SK-N-SH treated with all-trans-retinoic acid at 6 μM for 48 hours (cell line): ENCODE measurements around the gene ZNF423.

Source experiments
- ATAC-seq: fragments of 200-7000 bp; cut with Tn5 transposase; 3 replicates; pipeline ENCODE4 v1.9.1; 2020; ENCODE audit warnings: mild to moderate bottlenecking, moderate library complexity
- ARNTL ChIP-seq: fragments of 450-650 bp; formaldehyde crosslinking; IDR thresholded peaks from 2 replicates; pipeline ENCODE4 v1.5.0; 2020; ENCODE audit warnings: low read depth, mild to moderate bottlenecking, moderate library complexity, borderline replicate concordance
- CREB5 ChIP-seq: fragments of 250-450 bp; sonication (Bioruptor Pico); IDR thresholded peaks from 2 replicates; pipeline ENCODE4 v1.5.1; 2020; ENCODE audit warnings: low read depth, mild to moderate bottlenecking, moderate library complexity
- CSDC2 ChIP-seq: fragments of 250-450 bp; sonication (Bioruptor Pico); IDR thresholded peaks from 2 replicates; pipeline ENCODE4 v1.5.0; 2020; ENCODE audit warnings: mild to moderate bottlenecking, moderate library complexity
- CSRNP3 ChIP-seq: fragments of 250-450 bp; sonication (Bioruptor Pico); IDR thresholded peaks from 2 replicates; pipeline ENCODE4 v1.5.1; 2021; ENCODE audit warnings: mild to moderate bottlenecking, moderate library complexity
- ESRRG ChIP-seq: fragments of 250-450 bp; sonication (Bioruptor Pico); IDR thresholded peaks from 2 replicates; pipeline ENCODE4 v1.6.1; 2021; ENCODE audit warnings: mild to moderate bottlenecking
- GLIS3 ChIP-seq: fragments of 250-450 bp; sonication (Bioruptor Pico); IDR thresholded peaks from 2 replicates; pipeline ENCODE4 v1.5.0; 2020; ENCODE audit warnings: mild to moderate bottlenecking, moderate library complexity
- ISL1 ChIP-seq: fragments of 250-450 bp; sonication (Bioruptor Pico); IDR thresholded peaks from 2 replicates; pipeline ENCODE4 v2.1.2; 2022; ENCODE audit warnings: mild to moderate bottlenecking, moderate library complexity
- OSR1 ChIP-seq: fragments of 250-450 bp; sonication (Bioruptor Pico); IDR thresholded peaks from 2 replicates; pipeline ENCODE4 v1.8.0; 2022; ENCODE audit warnings: moderate library complexity, mild to moderate bottlenecking, inconsistent platforms
- PATZ1 ChIP-seq: fragments of 250-450 bp; sonication (Bioruptor Pico); IDR thresholded peaks from 2 replicates; pipeline ENCODE4 v1.8.0; 2020; ENCODE audit warnings: mild to moderate bottlenecking, moderate library complexity, borderline replicate concordance
- POU6F1 ChIP-seq: fragments of 250-450 bp; sonication (Bioruptor Pico); IDR thresholded peaks from 2 replicates; pipeline ENCODE4 v1.8.0; 2021; ENCODE audit warnings: low read depth, mild to moderate bottlenecking, moderate library complexity, borderline replicate concordance
- SNAI2 ChIP-seq: fragments of 250-450 bp; sonication (Bioruptor Pico); IDR thresholded peaks from 2 replicates; pipeline ENCODE4 v1.5.0; 2020; ENCODE audit warnings: mild to moderate bottlenecking, moderate library complexity
- TCF4 ChIP-seq: fragments of 250-450 bp; sonication (Bioruptor Pico); IDR thresholded peaks from 2 replicates; pipeline ENCODE4 v1.8.0; 2021; ENCODE audit warnings: mild to moderate bottlenecking, moderate library complexity, borderline replicate concordance
- TOX ChIP-seq: fragments of 250-450 bp; sonication (Bioruptor Pico); IDR thresholded peaks from 2 replicates; pipeline ENCODE4 v1.8.0; 2021; ENCODE audit warnings: mild to moderate bottlenecking, moderate library complexity, borderline replicate concordance
- TSHZ2 ChIP-seq: fragments of 250-450 bp; sonication (Bioruptor Pico); IDR thresholded peaks from 2 replicates; pipeline ENCODE4 v1.5.0; 2020; ENCODE audit warnings: mild to moderate bottlenecking, moderate library complexity
- ZC3H10 ChIP-seq: fragments of 250-450 bp; sonication (Bioruptor Pico); IDR thresholded peaks from 2 replicates; pipeline ENCODE4 v1.5.1; 2021; ENCODE audit warnings: mild to moderate bottlenecking, moderate library complexity
- ZFP3 ChIP-seq: fragments of 250-450 bp; sonication (Bioruptor Pico); IDR thresholded peaks from 2 replicates; pipeline ENCODE4 v1.5.0; 2020; ENCODE audit warnings: mild to moderate bottlenecking, moderate library complexity
- ZFP30 ChIP-seq: fragments of 450-650 bp; formaldehyde crosslinking; IDR thresholded peaks from 2 replicates; pipeline ENCODE4 v1.5.0; 2022; ENCODE audit warnings: mild to moderate bottlenecking, moderate library complexity
- ZNF565 ChIP-seq: fragments of 450-650 bp; formaldehyde crosslinking; conservative IDR thresholded peaks from 2 replicates; pipeline ENCODE4 v1.5.0; 2020; ENCODE audit warnings: low read depth, mild to moderate bottlenecking, moderate library complexity
- ZNF70 ChIP-seq: fragments of 450-650 bp; formaldehyde crosslinking; IDR thresholded peaks from 2 replicates; pipeline ENCODE4 v1.5.0; 2020; ENCODE audit warnings: mild to moderate bottlenecking, moderate library complexity

ZNF423 gene

GRCh38 chr16:49494891-49495566 lies 360.9 kb downstream of the ZNF423 start:
- TF ChIP-seq CREB5 (no peak), CSRNP3 (CRISPR knock-in tag) (no peak), TOX (no peak), POU6F1 (CRISPR knock-in tag) (no peak), SNAI2 (CRISPR knock-in tag) (no peak), TCF4 (CRISPR knock-in tag) (no peak), ZFP30 (CRISPR knock-in tag) (no peak), OSR1 (CRISPR knock-in tag) (no peak), ZFP3 (CRISPR knock-in tag) (no peak)
- no peak for ATAC-seq

GRCh38 chr16:49494474-49494873 lies 361.4 kb downstream of the ZNF423 start:
- TF ChIP-seq TOX = no peak
- no peak for TF ChIP-seq CREB5
- TF ChIP-seq GLIS3 (CRISPR knock-in tag) = no peak
- no peak for TF ChIP-seq TCF4 (CRISPR knock-in tag)
- no peak for TF ChIP-seq POU6F1 (CRISPR knock-in tag)
- TF ChIP-seq, all 23 proteins: peak for 0
- ATAC-seq = no peak

GRCh38 chr16:49493836-49494235 lies 362.1 kb downstream of the ZNF423 start:
- no peak for TF ChIP-seq TOX
- no peak for TF ChIP-seq CSDC2
- TF ChIP-seq ARNTL (CRISPR knock-in tag) = no peak
- TF ChIP-seq OSR1 (CRISPR knock-in tag) = no peak
- no peak for TF ChIP-seq TSHZ2
- no peak for TF ChIP-seq ESRRG (CRISPR knock-in tag)
- no peak for TF ChIP-seq ZNF565 (CRISPR knock-in tag)
- no peak for ATAC-seq

GRCh38 chr16:49492896-49493626 lies 362.9 kb downstream of the ZNF423 start:
- TF ChIP-seq ZNF565 (CRISPR knock-in tag) = no peak
- no peak for TF ChIP-seq ISL1 (CRISPR knock-in tag)
- no peak for TF ChIP-seq PATZ1 (CRISPR knock-in tag)
- no peak for TF ChIP-seq SNAI2 (CRISPR knock-in tag)
- TF ChIP-seq POU6F1 (CRISPR knock-in tag) = no peak
- TF ChIP-seq ZNF70 (CRISPR knock-in tag) = no peak
- TF ChIP-seq GLIS3 (CRISPR knock-in tag) = no peak
- TF ChIP-seq OSR1 (CRISPR knock-in tag) = no peak
- no peak for TF ChIP-seq ZC3H10
- TF ChIP-seq, all 23 proteins: peak for 0

More at GRCh38 chr16:49492896-49493626, 362.9 kb downstream of the ZNF423 start:
- no peak for ATAC-seq
